HEK293 (cell line): ENCODE data around the gene SDF2.
A peak's percentile ranks its signal among the peaks of the same experiment; 100 is the strongest.

Experiments used
- CTCF ChIA-PET: fragments of 350-600 bp; formaldehyde crosslinking; extraction: SDS; loops from one replicate; lab custom pipeline; 2021; ENCODE audit warnings: antibody characterized with exemption; lab: Yijun Ruan, JAX
- POLR2A ChIA-PET: fragments of 300-600 bp; formaldehyde crosslinking; extraction: SDS; loops from one replicate; lab custom pipeline; 2020; ENCODE audit warnings: antibody characterized with exemption, inconsistent platforms; lab: Yijun Ruan, JAX
- H3K27ac ChIP-seq: fragments of 200-500 bp; sonication (Bioruptor generic); 2 replicates; pipeline ENCODE4 v1.5.1; 2014; ENCODE audit warnings: low read depth, low read length, control low read depth, inconsistent platforms; ENCODE audit errors: extremely low read depth
- H3K36me3 ChIP-seq, 2 experiments: fragments of 200-500 bp in 1 of 2; sonication (Bioruptor generic) in 1 of 2; 1 replicate in 1 of 2; 2 replicates in 1 of 2; pipeline ENCODE4 v1.5.1; 2014 to 2017; ENCODE audit warnings: inconsistent platforms in 2 of 2, low read length in 2 of 2; ENCODE audit not compliant: control insufficient read depth in 2 of 2, insufficient read depth in 1 of 2
- H3K4me1 ChIP-seq: fragments of 200-500 bp; sonication (Bioruptor generic); 2 replicates; pipeline ENCODE4 v1.5.1; 2014; ENCODE audit warnings: mild to moderate bottlenecking, low read length, inconsistent platforms; ENCODE audit not compliant: control insufficient read depth, insufficient read depth
- H3K4me3 ChIP-seq: 2 replicates; pipeline ENCODE4 v1.5.1; 2011; ENCODE audit warnings: low read depth, mild to moderate bottlenecking, control low read depth, low read length, moderate library complexity
- H3K9me3 ChIP-seq: fragments of 200-500 bp; sonication (Bioruptor generic); 2 replicates; pipeline ENCODE4 v1.5.1; 2014; ENCODE audit warnings: low read depth, low read length, inconsistent platforms; ENCODE audit not compliant: control insufficient read depth, insufficient read depth
- GFI1B ChIP-seq: fragments of 450-650 bp; formaldehyde crosslinking; IDR thresholded peaks from 2 replicates; pipeline ENCODE4 v1.5.1; 2016; ENCODE audit warnings: missing biosample characterization, missing genetic modification characterization
- HOXD13 ChIP-seq: sonication (generic); formaldehyde crosslinking; IDR thresholded peaks from 2 replicates; pipeline ENCODE4 v1.8.0; 2022; ENCODE audit warnings: missing genetic modification reagents, borderline replicate concordance
- KLF10 ChIP-seq: fragments of 450-650 bp; IDR thresholded peaks from 2 replicates; pipeline ENCODE4 v1.5.1; 2018; ENCODE audit warnings: missing biosample characterization, mild to moderate bottlenecking, missing genetic modification characterization
- MEIS1 ChIP-seq: sonication (generic); formaldehyde crosslinking; IDR thresholded peaks from 2 replicates; pipeline ENCODE4 v1.8.1; 2022; ENCODE audit warnings: missing genetic modification reagents, mild to moderate bottlenecking, borderline replicate concordance
- PRDM10 ChIP-seq: fragments of 450-650 bp; formaldehyde crosslinking; IDR thresholded peaks from 2 replicates; pipeline ENCODE4 v1.5.1; 2016; ENCODE audit warnings: missing biosample characterization, missing genetic modification characterization
- SP7 ChIP-seq: fragments of 450-650 bp; formaldehyde crosslinking; IDR thresholded peaks from 2 replicates; pipeline ENCODE4 v1.5.1; 2016; ENCODE audit warnings: missing biosample characterization, missing genetic modification characterization
- ZBTB26 ChIP-seq: fragments of 450-650 bp; formaldehyde crosslinking; optimal IDR thresholded peaks from 2 replicates; pipeline ENCODE3; 2016; ENCODE audit warnings: missing biosample characterization, mild to moderate bottlenecking, missing genetic modification characterization
- ZFHX2 ChIP-seq: fragments of 450-650 bp; formaldehyde crosslinking; conservative IDR thresholded peaks from 2 replicates; pipeline ENCODE4 v1.5.1; 2016; ENCODE audit warnings: missing biosample characterization, missing genetic modification characterization
- ZNF121 ChIP-seq: fragments of 450-650 bp; formaldehyde crosslinking; IDR thresholded peaks from 2 replicates; pipeline ENCODE4 v1.5.1; 2016; ENCODE audit warnings: missing biosample characterization, missing genetic modification characterization
- ZNF148 ChIP-seq: fragments of 450-650 bp; formaldehyde crosslinking; IDR thresholded peaks from 2 replicates; pipeline ENCODE4 v1.5.0; 2017; ENCODE audit warnings: missing biosample characterization, missing genetic modification characterization, borderline replicate concordance
- ZNF169 ChIP-seq: fragments of 450-650 bp; formaldehyde crosslinking; IDR thresholded peaks from 2 replicates; pipeline ENCODE4 v1.5.1; 2016; ENCODE audit warnings: missing biosample characterization, missing genetic modification characterization
- ZNF202 ChIP-seq: fragments of 450-650 bp; formaldehyde crosslinking; IDR thresholded peaks from 2 replicates; pipeline ENCODE4 v1.5.1; 2016; ENCODE audit warnings: missing biosample characterization, missing genetic modification characterization, borderline replicate concordance
- ZNF707 ChIP-seq: fragments of 450-650 bp; formaldehyde crosslinking; IDR thresholded peaks from 2 replicates; pipeline ENCODE4 v1.5.1; 2016; ENCODE audit warnings: missing biosample characterization, missing genetic modification characterization
- ZNF76 ChIP-seq: fragments of 450-650 bp; formaldehyde crosslinking; IDR thresholded peaks from 2 replicates; pipeline ENCODE4; 2016; ENCODE audit warnings: low read depth, missing biosample characterization, missing genetic modification characterization, borderline replicate concordance
- ZNF785 ChIP-seq: fragments of 450-650 bp; formaldehyde crosslinking; IDR thresholded peaks from 2 replicates; pipeline ENCODE4 v1.5.1; 2016; ENCODE audit warnings: missing biosample characterization, missing genetic modification characterization
- ZSCAN4 ChIP-seq: fragments of 450-650 bp; formaldehyde crosslinking; IDR thresholded peaks from 2 replicates; pipeline ENCODE4 v1.5.1; 2017; ENCODE audit warnings: missing biosample characterization, missing genetic modification characterization
- TF ChIP-seq, protein P1 (sequence below): fragments of 450-650 bp; formaldehyde crosslinking; IDR thresholded peaks from 2 replicates; pipeline ENCODE4 v1.5.1; 2016; ENCODE audit warnings: missing biosample characterization, missing genetic modification characterization
- TF ChIP-seq, protein P2 (sequence below): fragments of 450-650 bp; formaldehyde crosslinking; IDR thresholded peaks from 2 replicates; pipeline ENCODE4; 2016; ENCODE audit warnings: missing biosample characterization, missing genetic modification characterization

Gene SDF2

GRCh38 chr17:28622186-28622585 lies 39.5 kb downstream of the SDF2 start:
- ChIA-PET CTCF (interaction anchor here (1.6 to 2.2 kb wide), 2 partner anchors 10 to 74 kb away, joined by 4 to 8 read pairs; no protein-coding TSS in a partner anchor), POLR2A (interaction anchor here (3.0 kb wide), 1 partner anchor 22 kb away, joined by 13 read pairs; the partner anchor contains the start of gene BLTP2)
- Histone ChIP-seq H3K4me1 (no peaks in the 10 kb centered on the region), H3K36me3 (peaks cover 74 to 98% of the 10 kb centered on the region in 2 experiments), H3K4me3 (no peak overlapping the region), H3K27ac (no peak overlapping the region), H3K9me3 (no peaks in the 10 kb centered on the region)
- TF ChIP-seq ZNF121 (no peak), ZNF202 (tag by site-specific recombination) (no peak), ZNF148 (tag by site-specific recombination) (no peak), ZNF707 (tag by site-specific recombination) (no peak), ZFHX2 (no peak), MEIS1 (CRISPR knock-in tag) (no peak), SP7 (tag by site-specific recombination) (no peak), ZBTB26 (tag by site-specific recombination) (no peak), PRDM10 (no peak), ZNF76 (tag by site-specific recombination) (no peak), ZSCAN4 (tag by site-specific recombination) (no peak), HOXD13 (CRISPR knock-in tag) (no peak)
- TF ChIP-seq, protein P1, sequence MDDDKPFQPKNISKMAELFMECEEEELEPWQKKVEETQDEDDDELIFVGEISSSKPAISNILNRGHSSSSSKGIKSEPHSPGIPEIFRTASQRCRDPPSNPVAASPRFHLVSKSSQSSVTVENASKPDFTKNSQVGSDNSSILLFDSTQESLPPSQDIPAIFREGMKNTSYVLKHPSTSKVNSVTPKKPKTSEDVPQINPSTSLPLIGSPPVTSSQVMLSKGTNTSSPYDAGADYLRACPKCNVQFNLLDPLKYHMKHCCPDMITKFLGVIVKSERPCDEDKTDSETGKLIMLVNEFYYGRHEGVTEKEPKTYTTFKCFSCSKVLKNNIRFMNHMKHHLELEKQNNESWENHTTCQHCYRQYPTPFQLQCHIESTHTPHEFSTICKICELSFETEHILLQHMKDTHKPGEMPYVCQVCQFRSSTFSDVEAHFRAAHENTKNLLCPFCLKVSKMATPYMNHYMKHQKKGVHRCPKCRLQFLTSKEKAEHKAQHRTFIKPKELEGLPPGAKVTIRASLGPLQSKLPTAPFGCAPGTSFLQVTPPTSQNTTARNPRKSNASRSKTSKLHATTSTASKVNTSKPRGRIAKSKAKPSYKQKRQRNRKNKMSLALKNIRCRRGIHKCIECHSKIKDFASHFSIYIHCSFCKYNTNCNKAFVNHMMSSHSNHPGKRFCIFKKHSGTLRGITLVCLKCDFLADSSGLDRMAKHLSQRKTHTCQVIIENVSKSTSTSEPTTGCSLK (tag by site-specific recombination) = no peak

DNA sequence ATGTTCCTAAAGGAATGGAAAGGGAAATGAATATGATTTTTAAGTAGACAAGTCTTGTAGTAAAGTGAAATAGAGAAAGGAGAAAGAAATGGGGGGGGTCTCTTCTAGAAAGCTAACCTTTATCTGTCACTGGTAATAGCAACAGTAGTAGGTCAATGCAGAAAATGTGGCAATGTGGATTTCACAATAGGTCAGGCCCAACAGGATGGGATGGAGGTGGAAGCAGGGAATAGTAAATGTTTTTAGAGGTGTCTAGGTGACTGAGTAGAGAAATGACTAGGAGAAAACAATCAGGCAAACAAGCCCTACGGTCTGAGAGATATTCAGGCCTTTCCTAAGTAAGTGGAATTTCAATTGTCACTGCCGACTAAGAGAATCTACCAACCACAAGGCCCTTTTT lies 41.7 kb downstream of the SDF2 start:
- ChIA-PET POLR2A (no interaction called here), CTCF (interaction anchor here (0.7 to 2.1 kb wide), 2 partner anchors 24 to 107 kb away, joined by 3 to 8 read pairs; partner anchors contain the start of gene BLTP2)
- H3K4me3 ChIP-seq = no peak overlapping the region
- no peak for TF ChIP-seq ZNF169 (tag by site-specific recombination)
- no peak for TF ChIP-seq GFI1B
- TF ChIP-seq, protein P2, sequence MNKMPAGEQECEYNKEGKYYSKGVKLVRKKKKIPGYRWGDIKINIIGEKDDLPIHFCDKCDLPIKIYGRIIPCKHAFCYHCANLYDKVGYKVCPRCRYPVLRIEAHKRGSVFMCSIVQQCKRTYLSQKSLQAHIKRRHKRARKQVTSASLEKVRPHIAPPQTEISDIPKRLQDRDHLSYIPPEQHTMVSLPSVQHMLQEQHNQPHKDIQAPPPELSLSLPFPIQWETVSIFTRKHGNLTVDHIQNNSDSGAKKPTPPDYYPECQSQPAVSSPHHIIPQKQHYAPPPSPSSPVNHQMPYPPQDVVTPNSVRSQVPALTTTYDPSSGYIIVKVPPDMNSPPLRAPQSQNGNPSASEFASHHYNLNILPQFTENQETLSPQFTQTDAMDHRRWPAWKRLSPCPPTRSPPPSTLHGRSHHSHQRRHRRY (tag by site-specific recombination) = no peak
- TF ChIP-seq ZNF785 (tag by site-specific recombination) = no peak
- TF ChIP-seq KLF10 (tag by site-specific recombination) = no peak
- peaks cover 80 to 100% of the 10 kb centered on the region in 2 experiments for H3K36me3 ChIP-seq
- H3K9me3 ChIP-seq = no peaks in the 10 kb centered on the region
- 0 out of 2 replicates have a peak overlapping the region, but pooled peaks have one; percentile 2 for H3K27ac ChIP-seq
- no peaks in the 10 kb centered on the region for H3K4me1 ChIP-seq
